DMS 273 (cell line): Measurements from ENCODE around the gene RBFOX1.

Experiments used
- DNase-seq: peaks from one replicate; lab custom pipeline; 2025; ENCODE audit not compliant: unreplicated experiment; lab: John Stamatoyannopoulos, UW

Gene RBFOX1

DNA sequence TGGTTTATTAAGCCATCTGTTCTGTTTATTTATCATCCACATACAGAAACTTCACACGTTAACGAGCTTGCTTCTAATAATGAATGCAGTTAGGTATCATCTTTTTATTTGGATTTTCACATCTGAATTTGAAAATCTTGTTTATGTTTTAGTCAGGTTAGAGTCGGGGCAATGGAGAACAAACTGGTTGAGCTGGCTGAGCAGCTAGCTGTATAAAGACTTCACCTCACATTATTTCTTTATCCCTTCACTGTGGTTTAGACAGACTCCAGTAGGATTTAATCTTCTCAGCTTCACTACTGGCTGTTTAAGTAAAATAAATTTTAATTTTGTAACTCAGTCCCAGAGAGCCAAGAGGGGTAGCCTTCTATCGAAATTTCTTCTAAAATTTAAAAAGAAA lies 415.9 kb downstream of the RBFOX1 start:
- no peak for DNase-seq

- DNase-seq: no peak
These were observed 422.8 kb downstream of the RBFOX1 start for GRCh38 chr16:7755347-7755882.
